Effector memory CD4-positive, alpha-beta T cell (primary cell): ENCODE measurements around the gene LDLRAD4.
"Not testable (repeated sequence)": the region's sequence is repeated elsewhere in the genome, so short reads cannot be mapped to it uniquely, and the experiment has no call there.

Experiments
- DNase-seq, 3 donors: peaks; one replicate each; pipeline ENCODE4 v3.0.0-alpha.2; 2020
- H3K27ac ChIP-seq: 2 replicates; pipeline ENCODE4 v1.7.0; 2013; ENCODE audit warnings: mild to moderate bottlenecking, low read length, moderate library complexity; ENCODE audit not compliant: insufficient read depth, poor library complexity, severe bottlenecking
- H3K27me3 ChIP-seq: replicated peaks from 2 replicates; pipeline ENCODE4 v1.7.0; 2013; ENCODE audit warnings: mild to moderate bottlenecking, low read length; ENCODE audit not compliant: insufficient read depth, control insufficient read depth, poor library complexity, severe bottlenecking
- H3K36me3 ChIP-seq: 2 replicates; pipeline ENCODE4 v1.7.0; 2013; ENCODE audit warnings: mild to moderate bottlenecking, low read length, moderate library complexity; ENCODE audit not compliant: control insufficient read depth, insufficient read depth
- H3K4me1 ChIP-seq: 2 replicates; pipeline ENCODE4 v1.7.0; 2013; ENCODE audit warnings: low read length, mild to moderate bottlenecking; ENCODE audit not compliant: control insufficient read depth, insufficient read depth, poor library complexity, severe bottlenecking
- H3K4me3 ChIP-seq: 2 replicates; pipeline ENCODE4 v1.7.0; 2013; ENCODE audit warnings: low read length, low read depth, mild to moderate bottlenecking; ENCODE audit not compliant: insufficient read depth, poor library complexity, severe bottlenecking
- H3K9me3 ChIP-seq: 2 replicates; pipeline ENCODE4 v1.7.0; 2013; ENCODE audit warnings: mild to moderate bottlenecking, low read length, moderate library complexity; ENCODE audit not compliant: control insufficient read depth

Gene LDLRAD4

GRCh38 chr18:13257361-13257980, 38.9 kb downstream of the LDLRAD4 start:
- no peak overlapping the region for H3K4me3 ChIP-seq
- no peak overlapping the region for H3K27ac ChIP-seq
- H3K36me3 ChIP-seq = no peaks in the 10 kb centered on the region
- H3K9me3 ChIP-seq = no peaks in the 10 kb centered on the region
- DNase-seq = no peak
- peaks cover 9% of the 10 kb centered on the region for H3K4me1 ChIP-seq
- no peaks in the 10 kb centered on the region for H3K27me3 ChIP-seq

DNA sequence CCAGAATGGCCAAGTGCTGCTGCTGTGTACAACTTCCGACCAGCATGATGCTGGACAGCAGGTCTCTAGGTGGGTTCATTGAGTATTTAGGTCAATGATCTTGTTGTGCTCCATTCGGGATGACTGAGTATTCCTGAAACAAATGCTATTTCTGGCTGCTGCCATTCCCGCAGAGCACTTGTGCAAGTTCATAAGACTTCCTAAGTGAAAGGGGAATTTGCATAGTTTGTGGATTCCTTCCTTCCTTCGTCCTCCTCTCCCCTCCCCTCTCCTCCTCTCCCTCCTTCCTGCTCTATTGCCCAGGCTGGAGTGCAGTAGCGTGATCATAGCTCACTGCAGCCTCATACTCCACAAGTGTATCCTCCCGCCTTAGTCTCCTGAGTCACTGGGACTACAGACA, 40.4 kb downstream of the LDLRAD4 start:
- Histone ChIP-seq H3K27me3 (no peaks in the 10 kb centered on the region), H3K4me1 (peaks cover 9% of the 10 kb centered on the region), H3K27ac (no peak overlapping the region), H3K9me3 (no peaks in the 10 kb centered on the region), H3K4me3 (no peak overlapping the region), H3K36me3 (no peaks in the 10 kb centered on the region)
- no peak for DNase-seq

DNA sequence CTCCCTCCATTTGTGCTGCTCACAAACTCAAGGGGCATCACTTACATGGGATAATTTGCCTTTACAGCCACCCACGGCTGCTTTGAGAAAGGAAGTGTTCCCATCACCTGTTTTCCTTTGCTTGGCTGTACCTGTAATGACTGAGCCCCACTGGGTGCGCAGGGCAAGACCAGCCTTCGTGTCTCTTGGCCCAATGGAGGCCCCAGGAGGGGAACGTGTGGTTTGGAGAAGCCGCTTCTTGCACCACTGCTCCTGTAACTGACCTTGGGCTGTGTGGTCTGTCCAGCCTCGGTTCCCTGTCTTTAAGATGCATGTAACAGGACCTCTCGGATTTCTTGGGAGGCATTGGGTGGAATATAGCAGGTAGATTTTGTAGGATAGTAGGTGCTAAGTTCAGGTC, 41.1 kb downstream of the LDLRAD4 start:
- H3K9me3 ChIP-seq = no peaks in the 10 kb centered on the region
- no peak overlapping the region for H3K4me3 ChIP-seq
- H3K27me3 ChIP-seq = no peaks in the 10 kb centered on the region
- H3K27ac ChIP-seq = no peak overlapping the region
- no peaks in the 10 kb centered on the region for H3K36me3 ChIP-seq
- no peak for DNase-seq
- H3K4me1 ChIP-seq = peaks cover 9% of the 10 kb centered on the region

GRCh38 chr18:13260197-13260934, 41.8 kb downstream of the LDLRAD4 start:
- DNase-seq = no peak
- Histone ChIP-seq H3K36me3 (no peaks in the 10 kb centered on the region), H3K9me3 (no peaks in the 10 kb centered on the region), H3K4me3 (no peak overlapping the region), H3K4me1 (peaks cover 9% of the 10 kb centered on the region), H3K27ac (no peak overlapping the region), H3K27me3 (no peaks in the 10 kb centered on the region)

DNA sequence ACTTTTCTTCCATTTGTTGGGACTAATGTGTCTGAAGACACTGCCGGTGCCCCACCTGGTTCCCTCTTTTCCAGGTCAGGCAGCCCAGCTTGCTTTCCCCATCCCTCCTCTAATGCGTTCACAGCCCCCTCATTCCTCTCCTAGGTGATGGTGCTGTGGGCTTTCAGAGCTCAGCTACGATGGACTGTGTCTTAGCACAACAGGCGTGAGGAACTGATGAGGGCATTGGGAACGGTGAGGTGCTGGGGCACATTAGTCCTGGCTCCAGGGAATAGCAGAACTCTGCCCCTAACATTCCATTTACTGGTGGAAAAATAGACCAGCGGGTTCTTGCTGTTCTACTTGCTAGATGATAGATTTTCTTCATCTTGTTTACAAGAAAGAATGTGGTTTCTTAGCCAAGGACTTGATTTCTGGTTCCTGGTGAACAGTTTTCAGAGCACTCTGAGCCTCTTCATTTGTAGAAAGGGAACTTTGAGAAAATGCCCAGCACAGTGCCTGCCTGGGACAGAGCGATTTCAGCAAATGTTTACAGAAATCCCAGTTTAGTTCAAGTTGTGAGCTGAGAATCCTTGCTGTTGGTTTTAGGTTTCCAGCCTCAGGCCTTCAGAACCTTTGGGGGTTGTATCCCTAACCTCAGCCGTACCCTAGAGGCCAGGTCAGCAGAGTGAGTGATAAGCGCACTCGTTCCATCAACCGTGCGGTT, 42.5 kb downstream of the LDLRAD4 start:
- DNase-seq = no peak
- no peaks in the 10 kb centered on the region for H3K9me3 ChIP-seq
- H3K27ac ChIP-seq = no peak overlapping the region
- no peak overlapping the region for H3K4me3 ChIP-seq
- peaks cover 13% of the 10 kb centered on the region for H3K4me1 ChIP-seq
- no peaks in the 10 kb centered on the region for H3K36me3 ChIP-seq
- H3K27me3 ChIP-seq = no peaks in the 10 kb centered on the region

DNA sequence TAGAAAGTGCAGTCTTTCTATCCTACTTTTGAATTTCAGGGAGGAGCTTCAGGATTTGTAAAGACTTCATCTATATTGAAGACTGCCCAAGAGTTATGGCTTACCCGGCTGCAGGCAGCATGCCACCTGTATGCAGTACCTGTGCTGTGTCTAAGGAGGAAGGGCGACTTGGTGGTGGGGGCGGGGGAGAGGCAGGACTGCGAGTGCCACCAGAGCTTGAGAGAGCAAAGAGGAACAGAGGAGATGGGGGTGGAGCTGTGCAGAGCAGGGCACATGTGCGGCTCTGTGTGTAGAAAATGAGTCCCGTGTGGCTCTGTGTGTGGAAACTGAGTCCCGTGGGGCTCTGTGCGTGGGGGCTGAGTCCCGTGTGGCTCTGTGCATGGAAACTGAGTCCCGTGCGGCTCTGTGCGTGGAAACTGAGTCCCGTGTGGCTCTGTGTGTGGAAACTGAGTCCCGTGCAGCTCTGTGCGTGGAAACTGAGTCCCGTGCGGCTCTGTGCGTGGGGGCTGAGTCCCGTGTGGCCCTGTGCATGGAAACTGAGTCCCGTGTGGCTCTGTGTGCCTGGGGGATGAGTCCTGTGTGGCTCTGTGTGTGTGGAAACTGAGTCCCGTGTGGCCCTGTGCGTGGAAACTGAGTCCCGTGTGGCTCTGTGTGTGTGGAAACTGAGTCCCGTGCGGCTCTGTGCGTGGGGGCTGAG, 43.2 kb downstream of the LDLRAD4 start:
- H3K27me3 ChIP-seq = no peaks in the 10 kb centered on the region
- H3K4me1 ChIP-seq = peaks cover 18% of the 10 kb centered on the region
- H3K36me3 ChIP-seq = no peaks in the 10 kb centered on the region
- H3K4me3 ChIP-seq = no peak overlapping the region
- no peak for DNase-seq
- H3K9me3 ChIP-seq = no peaks in the 10 kb centered on the region
- no peak overlapping the region for H3K27ac ChIP-seq

- H3K4me3 ChIP-seq, H3K27ac ChIP-seq, DNase-seq, H3K9me3 ChIP-seq, H3K27me3 ChIP-seq, H3K36me3 ChIP-seq: not testable (repeated sequence)
- H3K4me1 ChIP-seq = peaks cover 23% of the 10 kb centered on the region
Measured at GRCh38 chr18:13262358-13262680, 43.8 kb downstream of the LDLRAD4 start.

GRCh38 chr18:13262839-13263691, 44.5 kb downstream of the LDLRAD4 start:
- no peaks in the 10 kb centered on the region for H3K27me3 ChIP-seq
- no peak for DNase-seq
- no peaks in the 10 kb centered on the region for H3K9me3 ChIP-seq
- no peaks in the 10 kb centered on the region for H3K36me3 ChIP-seq
- no peak overlapping the region for H3K4me3 ChIP-seq
- no peak overlapping the region for H3K27ac ChIP-seq
- H3K4me1 ChIP-seq = peaks cover 30% of the 10 kb centered on the region

DNA sequence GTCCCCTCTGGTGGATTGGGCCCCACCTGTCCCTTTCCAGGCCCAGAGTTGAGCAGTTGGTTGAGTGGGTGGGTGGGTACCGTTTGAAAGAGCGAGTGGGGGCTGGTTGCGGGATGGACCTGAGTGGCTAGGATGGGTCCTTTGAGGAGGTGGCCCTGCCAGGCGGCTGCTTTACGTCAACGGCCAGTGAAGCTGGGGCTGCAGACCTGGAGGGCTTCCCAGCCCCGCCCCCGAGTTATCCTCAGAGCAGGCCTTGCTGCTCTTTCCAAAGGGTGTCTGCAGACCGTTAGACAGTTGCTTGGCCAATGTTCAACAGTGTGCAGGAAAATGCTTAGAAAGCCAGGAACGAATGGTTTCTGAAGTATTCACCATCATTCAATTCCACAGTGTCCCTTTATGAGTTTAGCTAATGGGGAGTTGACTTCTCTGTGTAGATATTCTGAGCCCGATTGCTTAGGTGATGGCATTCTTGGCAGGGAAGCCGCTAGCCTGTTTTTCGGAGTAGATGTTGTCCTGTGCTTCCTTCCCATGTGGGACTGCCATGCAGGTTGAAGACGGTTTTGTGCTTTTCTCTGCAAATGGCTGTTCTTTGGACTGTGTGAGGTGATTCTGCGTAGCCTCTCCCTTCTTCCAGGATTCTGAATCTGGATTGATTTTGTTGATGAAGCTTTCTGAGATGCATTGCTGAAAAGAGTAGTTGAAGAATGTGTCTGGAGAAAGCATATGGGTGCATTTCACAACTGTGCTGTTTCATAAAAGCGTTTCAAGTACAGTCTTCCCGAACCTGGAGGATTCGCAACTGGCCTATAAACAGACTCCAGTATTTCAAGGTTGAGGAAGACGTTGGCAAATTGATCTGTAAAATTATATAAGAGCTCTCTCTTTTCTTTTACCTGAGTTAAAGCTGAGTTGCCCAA, 45.8 kb downstream of the LDLRAD4 start:
- H3K9me3 ChIP-seq = no peaks in the 10 kb centered on the region
- H3K36me3 ChIP-seq = no peaks in the 10 kb centered on the region
- no peak for DNase-seq
- no peak overlapping the region for H3K27ac ChIP-seq
- H3K27me3 ChIP-seq = no peaks in the 10 kb centered on the region
- H3K4me1 ChIP-seq = peaks cover 31% of the 10 kb centered on the region
- H3K4me3 ChIP-seq = no peak overlapping the region
